Measurements from ENCODE around the gene SMTN.
"Not testable (repeated sequence)": the region's sequence is repeated elsewhere in the genome, so short reads cannot be mapped to it uniquely, and the experiment has no call there.

The SMTN gene

DNA sequence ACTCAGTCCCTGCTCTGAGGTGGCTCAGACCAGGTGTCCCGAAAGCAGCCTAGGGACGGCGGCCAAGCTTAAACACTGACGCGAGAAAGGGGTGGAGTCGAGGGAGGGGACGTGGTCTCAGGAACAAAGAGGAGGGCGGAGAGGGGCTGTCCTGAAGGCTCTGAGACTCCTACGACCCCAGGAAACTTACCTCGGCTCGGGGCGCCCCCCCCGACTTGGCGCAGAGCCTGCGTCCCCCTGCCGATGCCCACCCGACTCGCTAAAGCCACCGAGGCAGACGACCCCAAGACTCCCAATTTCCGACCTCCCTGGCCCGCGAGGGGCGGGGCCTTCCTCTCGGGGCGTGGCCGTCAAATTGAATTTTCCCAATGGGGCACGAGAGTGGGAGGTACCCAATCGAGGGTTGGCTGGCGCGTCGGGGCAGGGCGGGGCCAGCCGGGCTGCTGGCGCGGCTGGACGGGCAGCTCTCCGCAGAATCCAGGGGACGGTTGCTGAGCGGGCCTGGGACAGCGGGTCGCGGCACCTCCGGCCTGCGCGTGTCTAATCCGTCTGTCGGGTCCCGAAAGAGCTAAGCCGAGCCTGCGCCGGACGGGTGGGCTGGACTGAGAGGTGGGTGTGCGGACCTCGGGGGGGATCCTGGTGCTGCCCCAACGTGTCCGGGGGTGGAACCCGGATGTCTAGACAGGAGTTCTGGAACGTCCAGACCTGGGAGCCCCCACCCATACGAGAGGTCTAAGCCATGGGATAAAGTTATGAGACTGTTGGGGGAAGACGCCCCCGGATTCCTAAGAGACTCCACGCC is at the start of gene SMTN:
TSS of gene SMTN (plus strand) at position 471 of the 802 bp plus-strand sequence. CDS start 1,941 bp downstream, outside the sequence.
- DNase-seq (ENCODE audit: low read depth in 3 of 3) = peak; percentile 74 to 84 (median 79)

GRCh38 chr22:31036671-31037550 is 44.2 kb upstream of the SMTN start:
- no peak for DNase-seq (ENCODE audit: low read depth in 3 of 3)

DNA sequence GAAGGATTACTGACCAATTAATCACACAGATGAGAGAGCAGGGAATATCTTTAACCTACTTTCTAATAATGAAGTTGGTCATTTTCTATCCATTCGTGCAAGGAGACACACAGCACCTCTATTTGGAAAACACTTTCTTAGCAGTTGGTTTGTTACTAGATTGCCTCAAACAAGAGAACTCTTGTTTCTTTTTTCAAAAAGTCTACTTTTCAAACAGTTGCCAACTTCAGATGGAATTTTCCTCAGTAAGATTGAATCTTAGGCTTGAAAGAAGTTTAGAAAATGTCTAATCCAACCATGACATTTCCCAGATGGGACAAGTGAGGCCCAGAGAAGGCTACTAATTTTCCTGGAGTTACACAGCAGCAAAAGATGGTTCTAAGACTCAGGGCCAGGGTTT is 42.4 kb upstream of the SMTN start:
- DNase-seq (ENCODE audit: low read depth in 3 of 3) = no peak

DNA sequence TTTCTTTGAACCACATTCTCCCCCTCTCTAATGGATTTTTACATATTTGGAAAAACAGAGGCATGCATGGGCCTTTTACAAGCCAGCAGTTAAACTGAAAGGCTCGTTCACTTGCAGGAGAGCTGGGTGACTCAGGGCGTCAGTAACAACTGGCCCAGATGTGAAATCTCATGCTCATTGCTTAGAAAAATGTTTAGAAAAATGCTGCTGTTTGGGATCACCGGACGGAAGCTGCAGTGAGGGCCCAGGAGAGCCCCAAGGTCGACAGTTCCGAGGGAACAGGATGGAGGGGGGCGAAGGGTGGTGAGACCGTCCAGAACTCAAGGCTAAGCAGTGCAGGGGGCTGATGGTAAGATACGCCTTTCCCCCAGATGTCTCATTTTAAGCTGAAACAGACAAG is 41.7 kb upstream of the SMTN start:
- no peak for DNase-seq (ENCODE audit: low read depth in 3 of 3)

GRCh38 chr22:31040542-31041398 is 40.3 kb upstream of the SMTN start:
- no peak for DNase-seq (ENCODE audit: low read depth in 3 of 3)

DNA sequence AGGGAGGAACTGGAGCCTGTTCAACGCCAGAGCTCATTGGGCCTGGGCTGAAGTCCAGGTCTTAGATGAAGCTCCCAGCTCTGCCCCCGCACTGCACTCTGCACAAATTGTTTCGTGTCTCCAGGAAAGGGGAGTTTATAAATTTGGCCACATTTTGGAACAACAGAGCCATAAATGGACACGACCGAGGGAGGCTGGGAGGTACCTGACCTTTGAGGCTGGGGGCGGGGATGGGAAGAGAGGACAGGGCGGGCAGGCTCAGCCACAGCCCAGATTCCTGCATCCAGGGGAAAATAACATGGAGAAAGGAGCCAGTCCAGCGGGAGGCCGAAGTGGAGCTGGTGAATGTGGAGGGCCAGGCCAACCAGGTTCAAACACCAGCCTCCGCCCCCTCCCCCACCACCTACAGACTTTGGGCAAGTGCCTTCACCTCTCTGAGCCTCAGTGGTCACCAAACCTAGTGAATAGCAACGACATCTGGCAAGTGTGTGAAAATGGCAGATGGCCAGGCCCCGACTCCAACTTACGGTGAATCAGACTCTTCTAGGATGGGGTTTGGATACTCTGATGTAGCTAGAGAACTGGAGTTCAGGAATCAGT is 36.8 kb upstream of the SMTN start:
- DNase-seq (ENCODE audit: low read depth in 3 of 3) = no peak

DNA sequence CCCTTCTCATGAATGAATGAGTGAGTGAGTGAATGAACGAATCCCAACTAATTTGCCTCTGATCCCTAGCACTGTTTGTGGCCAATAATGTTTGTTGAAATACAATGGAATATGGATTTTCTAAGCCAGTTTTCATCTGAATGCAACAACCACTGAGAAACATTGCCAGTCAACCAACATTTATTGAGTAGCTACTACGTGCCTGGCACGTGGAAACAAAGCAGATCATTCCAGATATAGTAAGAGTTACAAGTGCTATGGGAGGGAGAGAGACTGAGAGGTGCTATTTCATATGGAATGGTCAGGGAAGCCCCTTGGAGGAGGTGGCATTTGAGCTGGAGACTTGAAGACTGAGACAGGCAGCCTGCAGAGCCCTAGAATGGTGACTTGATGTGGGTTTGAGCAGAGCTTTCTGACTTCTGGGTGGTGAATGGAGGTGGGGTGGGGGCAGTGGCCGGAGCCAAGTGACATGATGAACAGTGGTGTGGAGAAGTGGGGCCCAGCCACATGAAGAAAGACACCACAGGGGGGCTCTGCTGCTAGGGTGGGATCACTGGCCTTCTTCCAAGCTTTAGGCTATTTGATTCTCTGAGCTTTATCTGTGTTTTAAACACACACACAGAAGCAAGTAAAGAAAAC is 35.1 kb upstream of the SMTN start:
- no peak for DNase-seq (ENCODE audit: low read depth in 3 of 3)

DNA sequence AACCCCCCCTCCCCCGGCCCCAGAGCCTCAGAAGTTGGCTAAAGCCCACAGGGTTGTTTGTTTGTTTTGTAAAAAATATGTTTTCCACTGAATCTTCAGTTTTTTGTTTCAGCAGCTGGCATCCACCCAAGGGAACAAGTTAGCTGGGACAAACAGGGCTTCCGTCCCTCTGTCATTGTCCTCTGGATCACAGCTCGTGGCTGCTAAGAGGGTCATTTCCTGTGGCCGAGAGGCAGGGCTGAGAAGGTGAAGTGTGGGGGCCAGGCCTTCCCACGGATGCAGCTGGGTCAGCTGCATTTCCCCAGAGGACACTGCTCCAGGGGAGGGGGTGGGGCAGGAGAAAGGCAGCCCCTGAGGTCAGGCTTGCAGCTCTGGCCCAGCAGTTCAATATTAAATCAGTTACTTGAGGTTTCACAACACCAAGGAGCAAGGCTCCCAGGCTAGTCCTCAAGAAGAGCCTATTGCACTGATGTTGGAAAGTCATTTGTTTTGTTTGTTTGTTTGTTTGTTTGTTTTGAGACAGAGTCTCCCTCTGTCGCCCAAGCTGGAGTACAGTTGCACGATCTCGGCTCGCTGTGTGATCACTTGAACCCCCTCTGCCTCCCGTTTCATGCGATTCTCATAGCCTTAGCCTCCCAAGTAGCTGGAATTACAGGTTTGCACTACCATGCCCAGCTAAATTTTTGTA is 34.4 kb upstream of the SMTN start:
- DNase-seq (ENCODE audit: low read depth in 3 of 3) = no peak

DNA sequence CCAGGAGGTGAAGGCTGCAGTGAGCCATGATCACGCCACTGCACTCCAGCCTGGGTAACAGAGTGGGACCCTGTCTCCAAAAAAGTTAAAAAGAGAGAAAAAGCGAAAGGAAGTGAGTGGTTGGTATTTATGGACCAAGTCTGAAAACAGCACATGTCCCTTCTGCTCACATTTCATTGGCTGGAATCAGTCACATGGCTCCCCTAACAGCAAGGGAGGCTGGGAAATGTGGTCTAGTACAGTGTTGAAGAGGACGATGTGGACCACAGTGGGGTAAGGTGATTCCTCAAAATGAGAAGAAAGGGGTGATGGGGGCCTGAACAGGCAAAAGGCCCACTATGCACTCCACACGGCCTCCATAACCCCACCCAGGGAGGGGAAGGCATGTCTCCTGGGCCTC is 32.5 kb upstream of the SMTN start:
- DNase-seq (ENCODE audit: low read depth in 3 of 3) = no peak

DNA sequence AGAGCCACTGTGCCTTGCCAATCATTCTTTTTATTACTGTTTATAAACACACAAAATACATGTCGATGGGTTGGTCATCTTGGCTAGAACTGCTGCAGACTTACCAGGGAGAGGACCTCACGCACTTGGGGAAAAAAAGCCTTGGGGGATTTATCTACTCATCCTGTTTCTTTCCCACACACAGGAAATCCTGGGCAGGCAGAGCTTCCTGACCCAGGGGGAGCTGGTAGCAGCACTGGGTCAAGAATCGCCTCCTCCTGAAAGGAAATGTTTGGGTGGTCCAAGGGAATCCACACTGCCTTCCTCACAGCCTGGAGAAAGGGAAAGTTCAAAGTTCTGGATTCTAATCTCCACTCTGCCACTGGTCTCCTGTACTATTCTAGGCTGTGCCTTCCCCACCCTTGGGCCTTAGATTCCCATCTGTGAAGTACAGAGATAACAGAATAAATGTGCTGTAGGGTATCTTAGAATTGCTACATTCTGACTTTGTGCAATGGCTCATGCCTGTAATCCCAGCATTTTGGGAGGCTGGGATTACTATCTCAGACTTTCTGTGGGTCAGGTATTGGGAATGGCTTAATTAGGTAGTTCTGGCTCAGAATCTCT is 31.2 kb upstream of the SMTN start:
- no peak for DNase-seq (ENCODE audit: low read depth in 3 of 3)

- no peak for DNase-seq (ENCODE audit: low read depth in 3 of 3)
These were observed 25.9 kb upstream of the SMTN start for GRCh38 chr22:31055117-31055634.

DNA sequence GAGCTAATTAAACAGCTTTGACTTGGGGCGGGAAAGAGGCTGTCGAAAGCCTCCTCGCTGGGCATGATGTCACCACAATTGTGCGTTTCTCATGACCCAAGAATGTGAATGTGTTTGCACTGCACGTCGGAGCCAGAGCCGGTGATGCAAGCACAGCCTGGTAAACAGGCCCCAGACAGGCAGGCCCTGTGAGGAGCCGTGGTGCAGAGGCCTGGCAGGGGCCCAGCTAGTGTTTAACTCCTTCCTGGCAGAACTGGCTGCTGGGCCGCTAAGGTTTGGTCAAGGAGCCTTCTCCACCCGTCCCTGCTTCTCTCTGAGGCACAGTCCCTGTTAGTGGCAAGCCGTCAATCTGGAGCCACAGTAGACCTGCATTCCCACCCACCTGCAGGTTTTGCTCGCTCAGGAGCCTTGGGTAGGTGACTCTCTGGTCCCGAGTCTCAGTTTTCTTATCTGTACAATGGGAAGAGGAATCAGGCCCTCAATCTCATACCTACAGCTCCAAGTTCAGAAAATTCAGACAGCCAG is 25.4 kb upstream of the SMTN start:
- no peak for DNase-seq (ENCODE audit: low read depth in 3 of 3)

- DNase-seq (ENCODE audit: low read depth in 3 of 3) = no peak
These were observed 24.0 kb upstream of the SMTN start for GRCh38 chr22:31056986-31057599.

DNA sequence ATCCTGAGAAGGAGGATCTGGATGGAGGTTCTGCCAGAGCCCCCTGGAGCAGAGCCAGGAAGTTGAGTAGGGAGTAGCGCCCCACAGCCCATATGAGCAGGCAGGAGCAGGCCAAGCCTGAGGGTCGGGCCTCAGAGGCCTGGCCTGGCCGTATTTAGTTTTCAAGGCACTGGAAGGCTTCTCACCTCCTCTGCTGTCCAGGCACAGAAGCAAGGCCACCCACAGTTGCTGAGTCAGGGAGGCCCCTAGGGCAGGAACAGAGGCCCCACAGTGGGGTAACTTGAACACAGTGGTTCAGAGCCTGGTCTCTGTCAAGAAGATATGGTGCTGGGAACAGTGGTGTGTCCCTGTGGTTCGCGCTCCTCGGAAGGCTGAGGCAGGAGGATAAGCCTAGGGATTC is 21.5 kb upstream of the SMTN start:
- not testable (repeated sequence) for DNase-seq (ENCODE audit: low read depth in 3 of 3)

GRCh38 chr22:31062566-31063230 is 18.4 kb upstream of the SMTN start:
- DNase-seq (ENCODE audit: low read depth in 3 of 3) = no peak

- DNase-seq (ENCODE audit: low read depth in 3 of 3) = no peak
These were observed 16.7 kb upstream of the SMTN start for GRCh38 chr22:31064369-31064768.

GRCh38 chr22:31068970-31069369 is 12.1 kb upstream of the SMTN start:
- DNase-seq (ENCODE audit: low read depth in 3 of 3) = no peak

GRCh38 chr22:31069691-31070314 is 11.3 kb upstream of the SMTN start:
- not testable (repeated sequence) for DNase-seq (ENCODE audit: low read depth in 3 of 3)
